GM12865 (cell line): ENCODE data around the gene PPP1R10.
A peak's percentile ranks its signal among the peaks of the same experiment; 100 is the strongest.

ENCODE experiments used
- DNase-seq: peaks from one replicate; pipeline ENCODE4 v3.0.0; 2010; ENCODE audit warnings: low read depth
- H3K4me3 ChIP-seq: 2 replicates; pipeline ENCODE4 v1.5.1; 2011; ENCODE audit warnings: mild to moderate bottlenecking, low read depth, low read length, control low read depth
- CTCF ChIP-seq: IDR thresholded peaks from 2 replicates; pipeline ENCODE4 v1.5.1; 2011; ENCODE audit warnings: low read length, control low read depth, low read depth, inconsistent platforms; ENCODE audit not compliant: insufficient read depth; ENCODE audit errors: missing control alignments

The PPP1R10 gene

GRCh38 chr6:30614044-30614842, 2.8 kb downstream of the PPP1R10 start:
- H3K4me3 ChIP-seq, result peak overlapping the region; percentile 86
- no peak for TF ChIP-seq CTCF
- DNase-seq, result peak; percentile 46

- no peak for TF ChIP-seq CTCF
- no peak for DNase-seq
- no peak overlapping the region for H3K4me3 ChIP-seq
These were observed 3.6 kb downstream of the PPP1R10 start for GRCh38 chr6:30613251-30614043.

- TF ChIP-seq CTCF, result no peak
- no peak for DNase-seq
- H3K4me3 ChIP-seq, result no peak overlapping the region
These were observed 4.3 kb downstream of the PPP1R10 start for GRCh38 chr6:30612687-30613248.

- no peak for DNase-seq
- no peak overlapping the region for H3K4me3 ChIP-seq
These were observed 4.8 kb downstream of the PPP1R10 start for GRCh38 chr6:30612213-30612612.

GRCh38 chr6:30611856-30612194, 5.2 kb downstream of the PPP1R10 start:
- H3K4me3 ChIP-seq, result no peak overlapping the region
- TF ChIP-seq CTCF, result no peak
- DNase-seq, result no peak

More at GRCh38 chr6:30612213-30612612, 4.8 kb downstream of the PPP1R10 start:
- TF ChIP-seq CTCF, result no peak

GRCh38 chr6:30611150-30611855, 5.7 kb downstream of the PPP1R10 start:
- no peak for DNase-seq
- TF ChIP-seq CTCF, result no peak
- no peak overlapping the region for H3K4me3 ChIP-seq
